ENCODE measurements around the gene RPS19BP1. TPM values are rescaled to one million over a fixed set of nuclear protein-coding genes. Genes with fewer than 3 reads are reported as not detected.

RPS19BP1 gene
- total RNA-seq, 1 experiment from 2014 or later, result 85.8 TPM

GRCh38 chr22:39562839-39563489 lies 30.4 kb upstream of the RPS19BP1 start:
- Mint-ChIP-seq H3K27ac (ENCODE audit: unreplicated experiment) (no peak overlapping the region), H3K27me3 (ENCODE audit: insufficient read depth, unreplicated experiment) (peaks cover 2% of the 10 kb centered on the region), H3K9me3 (ENCODE audit: unreplicated experiment) (peaks cover 11% of the 10 kb centered on the region), H3K4me3 (ENCODE audit: unreplicated experiment) (no peak overlapping the region), H3K36me3 (ENCODE audit: insufficient read depth, unreplicated experiment) (no peaks in the 10 kb centered on the region), H3K4me1 (ENCODE audit: low read depth, unreplicated experiment) (no peaks in the 10 kb centered on the region)
- no peak overlapping the region for H3K4me3 ChIP-seq (ENCODE audit: low read depth, low read length)
- ChIA-PET CTCF (no interaction called here), POLR2A (no interaction called here)
- no peaks in the 10 kb centered on the region for H3K36me3 ChIP-seq (ENCODE audit: control insufficient read depth, insufficient read depth, low read length)
- no peaks in the 10 kb centered on the region for H3K9me3 ChIP-seq
- H3K4me1 ChIP-seq, result no peaks in the 10 kb centered on the region
- BruUV-seq (replicated peaks), result no TSS peak
- no peak for DNase-seq
- TF ChIP-seq CTCF (IDR thresholded peaks at IDR 0.05; ENCODE audit: insufficient read depth in 1 of 2, low read depth in 1 of 2, low read length in 1 of 2, severe bottlenecking in 1 of 2, unreplicated experiment in 1 of 2), result no peak
- intact Hi-C loops (cut with micrococcal nuclease; ENCODE audit: unreplicated experiment), result no loop called here
- H3K27me3 ChIP-seq (replicated peaks; ENCODE audit: control insufficient read depth, insufficient read depth, low read length), result peaks cover 2% of the 10 kb centered on the region; the same call in 1 of the 2 replicates

- Mint-ChIP-seq H3K27ac (ENCODE audit: unreplicated experiment) (no peak overlapping the region), H3K9me3 (ENCODE audit: unreplicated experiment) (peaks cover under 1% of the 10 kb centered on the region), H3K27me3 (ENCODE audit: insufficient read depth, unreplicated experiment) (peaks cover 14% of the 10 kb centered on the region), H3K4me1 (ENCODE audit: low read depth, unreplicated experiment) (peaks cover 5% of the 10 kb centered on the region), H3K36me3 (ENCODE audit: insufficient read depth, unreplicated experiment) (no peaks in the 10 kb centered on the region), H3K4me3 (ENCODE audit: unreplicated experiment) (no peak overlapping the region)
- intact Hi-C loops (cut with micrococcal nuclease; ENCODE audit: unreplicated experiment), result no loop called here
- Histone ChIP-seq H3K9me3 (no peaks in the 10 kb centered on the region), H3K27me3 (replicated peaks; ENCODE audit: control insufficient read depth, insufficient read depth, low read length) (peaks cover 6% of the 10 kb centered on the region), H3K36me3 (ENCODE audit: control insufficient read depth, insufficient read depth, low read length) (no peaks in the 10 kb centered on the region), H3K4me1 (no peaks in the 10 kb centered on the region), H3K4me3 (ENCODE audit: low read depth, low read length) (no peak overlapping the region)
- BruUV-seq (replicated peaks), result no TSS peak
- no peak for DNase-seq
- CTCF ChIA-PET, result interaction anchor here (0.6 to 1.2 kb wide), 6 partner anchors 11 to 465 kb away, joined by 3 to 5 read pairs (median 4); partner anchors contain the start of gene MIEF1
- no peak for TF ChIP-seq CTCF (IDR thresholded peaks at IDR 0.05; ENCODE audit: insufficient read depth in 1 of 2, low read depth in 1 of 2, low read length in 1 of 2, severe bottlenecking in 1 of 2, unreplicated experiment in 1 of 2)
- POLR2A ChIA-PET, result interaction anchor here (0.6 kb wide), 1 partner anchor 47 kb away, joined by 6 read pairs; no protein-coding TSS in a partner anchor
These were observed 27.6 kb upstream of the RPS19BP1 start for GRCh38 chr22:39560127-39560526.

DNA sequence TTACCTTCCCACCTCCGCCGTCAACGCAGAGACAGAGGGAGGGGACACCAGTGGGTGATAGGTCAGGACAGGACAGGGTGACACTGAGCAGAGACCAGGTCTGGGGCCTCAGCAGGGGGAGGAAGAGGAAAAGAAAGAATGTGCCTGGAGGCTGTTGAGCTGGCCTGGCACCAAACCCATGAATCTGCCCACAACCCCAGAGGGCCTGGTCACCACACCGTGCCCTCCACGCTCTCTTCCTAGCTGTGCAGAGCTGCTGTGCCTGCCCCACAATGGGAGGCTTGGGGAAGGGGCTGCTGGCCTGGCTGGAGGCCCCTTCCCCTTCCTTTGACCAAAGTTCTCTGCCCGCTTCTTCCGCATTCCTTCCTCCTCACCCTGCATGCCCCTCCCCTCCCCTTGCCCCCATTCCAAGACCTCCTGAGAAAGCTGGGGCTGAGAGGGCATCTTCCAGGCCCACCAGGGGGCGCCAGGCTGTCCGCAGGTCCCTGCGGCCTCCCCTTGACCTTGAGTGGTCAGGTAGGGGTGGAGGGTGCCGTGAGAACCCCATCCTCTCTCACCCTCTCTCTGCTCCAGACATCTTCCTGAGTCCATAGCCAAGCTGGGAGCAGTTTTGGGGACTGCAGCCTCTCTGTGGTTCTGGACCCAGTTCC lies 27.0 kb upstream of the RPS19BP1 start:
- H3K9me3 Mint-ChIP-seq (ENCODE audit: unreplicated experiment), result no peaks in the 10 kb centered on the region
- no TSS peak for BruUV-seq (replicated peaks)
- no peaks in the 10 kb centered on the region for H3K9me3 ChIP-seq
- peak; percentile 56 to 60 for TF ChIP-seq CTCF (IDR thresholded peaks at IDR 0.05; ENCODE audit: insufficient read depth in 1 of 2, low read depth in 1 of 2, low read length in 1 of 2, severe bottlenecking in 1 of 2, unreplicated experiment in 1 of 2)
- no peaks in the 10 kb centered on the region for H3K36me3 ChIP-seq (ENCODE audit: control insufficient read depth, insufficient read depth, low read length)
- H3K27ac Mint-ChIP-seq (ENCODE audit: unreplicated experiment), result no peak overlapping the region
- peaks cover 14% of the 10 kb centered on the region for H3K27me3 Mint-ChIP-seq (ENCODE audit: insufficient read depth, unreplicated experiment)
- H3K27me3 ChIP-seq (replicated peaks; ENCODE audit: control insufficient read depth, insufficient read depth, low read length), result peaks cover 6% of the 10 kb centered on the region
- ChIA-PET POLR2A (interaction anchor here (0.6 kb wide), 1 partner anchor 47 kb away, joined by 6 read pairs; no protein-coding TSS in a partner anchor), CTCF (interaction anchor here (0.6 to 1.2 kb wide), 6 partner anchors 12 to 465 kb away, joined by 3 to 5 read pairs (median 4); partner anchors contain the start of gene MIEF1)
- H3K4me1 Mint-ChIP-seq (ENCODE audit: low read depth, unreplicated experiment), result peaks cover 5% of the 10 kb centered on the region
- intact Hi-C loops (cut with micrococcal nuclease; ENCODE audit: unreplicated experiment), result loop anchor here (10.0 kb wide), 1 partner anchor 165 kb away; no protein-coding TSS in a partner anchor
- H3K4me3 ChIP-seq (ENCODE audit: low read depth, low read length), result no peak overlapping the region
- no peaks in the 10 kb centered on the region for H3K4me1 ChIP-seq
- DNase-seq, result peak in 1 of 2 experiments; percentile 45
- no peak overlapping the region for H3K4me3 Mint-ChIP-seq (ENCODE audit: unreplicated experiment)
- no peaks in the 10 kb centered on the region for H3K36me3 Mint-ChIP-seq (ENCODE audit: insufficient read depth, unreplicated experiment)
